WTC11 (cell line): ENCODE measurements around the gene FHL3. TPM values are rescaled to one million over a fixed set of nuclear protein-coding genes. Genes with fewer than 3 reads are reported as not detected.

Experiments used
- ATAC-seq: fragments of 200-7000 bp; cut with Tn5 transposase; 2 replicates; pipeline ENCODE4 v1.10.0; 2021; ENCODE audit warnings: mild to moderate bottlenecking, moderate library complexity
- CTCF ChIA-PET: fragments of 300-600 bp; sonication (Branson Sonifier 250); formaldehyde crosslinking; loops from one replicate; lab custom pipeline; 2021; ENCODE audit warnings: antibody characterized with exemption; lab: Charles Lee
- POLR2A ChIA-PET: fragments of 350-600 bp; sonication (Branson Sonifier 250); formaldehyde crosslinking; loops from one replicate; lab custom pipeline; 2021; ENCODE audit warnings: antibody characterized with exemption; lab: Charles Lee
- DNase-seq: peaks from one replicate; pipeline ENCODE4 v3.0.0; 2021; ENCODE audit warnings: low spot score
- H3K27ac Mint-ChIP-seq: 2 replicates; pipeline ENCODE4 v1.8.0; 2021; ENCODE audit warnings: mixed read lengths
- H3K27me3 Mint-ChIP-seq: 2 replicates; pipeline ENCODE4 v1.8.0; 2021; ENCODE audit warnings: low read depth, mild to moderate bottlenecking, moderate library complexity, mixed read lengths
- H3K36me3 Mint-ChIP-seq: 2 replicates; pipeline ENCODE4 v1.8.0; 2021; ENCODE audit warnings: mixed read lengths
- H3K4me1 Mint-ChIP-seq: 2 replicates; pipeline ENCODE4 v1.8.0; 2022; ENCODE audit warnings: mixed read lengths
- H3K4me3 Mint-ChIP-seq: 2 replicates; pipeline ENCODE4 v1.8.0; 2021; ENCODE audit warnings: mild to moderate bottlenecking, moderate library complexity, mixed read lengths
- H3K9me3 Mint-ChIP-seq: 2 replicates; pipeline ENCODE4 v1.8.0; 2021; ENCODE audit warnings: mixed read lengths
- ARID4B ChIP-seq: sonication (generic); formaldehyde crosslinking; IDR thresholded peaks from 2 replicates; pipeline ENCODE4 v1.8.0; 2023; ENCODE audit warnings: missing genetic modification reagents, mild to moderate bottlenecking, borderline replicate concordance
- CBFB ChIP-seq: sonication (generic); formaldehyde crosslinking; IDR thresholded peaks from 2 replicates; pipeline ENCODE4 v1.8.1; 2022; ENCODE audit warnings: mild to moderate bottlenecking, low read depth, missing genetic modification reagents
- E2F4 ChIP-seq: sonication (generic); formaldehyde crosslinking; IDR thresholded peaks from 2 replicates; pipeline ENCODE4 v1.8.1; 2022; ENCODE audit warnings: low read depth, mild to moderate bottlenecking, moderate library complexity, missing genetic modification reagents, borderline replicate concordance
- EMX1 ChIP-seq: fragments of 250-450 bp; sonication (Bioruptor Pico); IDR thresholded peaks from 2 replicates; pipeline ENCODE4 v1.8.0; 2021; ENCODE audit warnings: mild to moderate bottlenecking
- FOXP1 ChIP-seq: sonication (generic); formaldehyde crosslinking; IDR thresholded peaks from 2 replicates; pipeline ENCODE4 v1.8.0; 2022; ENCODE audit warnings: missing genetic modification reagents, mild to moderate bottlenecking, moderate library complexity, borderline replicate concordance
- GABPB1 ChIP-seq: sonication (generic); formaldehyde crosslinking; IDR thresholded peaks from 2 replicates; pipeline ENCODE4 v1.8.1; 2023; ENCODE audit warnings: mild to moderate bottlenecking, missing genetic modification reagents
- IRF1 ChIP-seq: sonication (generic); formaldehyde crosslinking; IDR thresholded peaks from 2 replicates; pipeline ENCODE4 v1.8.0; 2023; ENCODE audit warnings: missing genetic modification reagents
- JUN ChIP-seq: sonication (generic); formaldehyde crosslinking; IDR thresholded peaks from 2 replicates; pipeline ENCODE4 v1.8.0; 2023; ENCODE audit warnings: mild to moderate bottlenecking, missing genetic modification reagents
- NFE2L1 ChIP-seq: sonication (generic); formaldehyde crosslinking; IDR thresholded peaks from 2 replicates; pipeline ENCODE4 v1.8.1; 2023; ENCODE audit warnings: missing genetic modification reagents
- STAT6 ChIP-seq: sonication (generic); formaldehyde crosslinking; conservative IDR thresholded peaks from 2 replicates; pipeline ENCODE4 v1.8.1; 2023; ENCODE audit warnings: mild to moderate bottlenecking, low read depth, missing genetic modification reagents, moderate library complexity
- ZMAT4 ChIP-seq: fragments of 250-450 bp; sonication (Bioruptor Pico); IDR thresholded peaks from 2 replicates; pipeline ENCODE4 v1.9.0; 2021; ENCODE audit warnings: mild to moderate bottlenecking
- ZNF121 ChIP-seq: sonication (generic); formaldehyde crosslinking; IDR thresholded peaks from 2 replicates; pipeline ENCODE4 v1.8.0; 2023; ENCODE audit warnings: missing genetic modification reagents
- ZNF138 ChIP-seq: sonication (generic); formaldehyde crosslinking; conservative IDR thresholded peaks from 2 replicates; pipeline ENCODE4 v1.8.1; 2022; ENCODE audit warnings: mild to moderate bottlenecking, moderate library complexity, missing genetic modification reagents
- ZNF281 ChIP-seq: sonication (generic); formaldehyde crosslinking; IDR thresholded peaks from 2 replicates; pipeline ENCODE4 v1.8.0; 2023; ENCODE audit warnings: mild to moderate bottlenecking, missing genetic modification reagents
- ZNF416 ChIP-seq: fragments of 250-450 bp; sonication (Bioruptor Pico); IDR thresholded peaks from 2 replicates; pipeline ENCODE4 v1.9.0; 2021; ENCODE audit warnings: mild to moderate bottlenecking, inconsistent platforms
- ZSCAN18 ChIP-seq: fragments of 250-450 bp; sonication (Bioruptor Pico); IDR thresholded peaks from 2 replicates; pipeline ENCODE4 v2.1.2; 2022; ENCODE audit warnings: mild to moderate bottlenecking, moderate library complexity
- total RNA-seq: library from RNA; stranded (reverse); gene quantifications from 3 replicates; pipeline ENCODE4 v1.2.3, GENCODE V29; 2021

Gene FHL3
- total RNA-seq, 1 experiment from 2014 or later, result 34.4 TPM

- Mint-ChIP-seq H3K4me1 (peaks cover 17% of the 10 kb centered on the region), H3K27me3 (no peaks in the 10 kb centered on the region), H3K4me3 (no peak overlapping the region), H3K27ac (no peak overlapping the region), H3K9me3 (no peaks in the 10 kb centered on the region), H3K36me3 (peaks cover 63% of the 10 kb centered on the region)
- no peak for ATAC-seq
- ChIA-PET POLR2A (no interaction called here), CTCF (interaction anchor here (1.0 to 1.6 kb wide), 2 partner anchors 42 to 480 kb away, joined by 4 to 7 read pairs; no protein-coding TSS in a partner anchor)
- no peak for DNase-seq
- TF ChIP-seq ZMAT4 (no peak), CBFB (no peak), ARID4B (CRISPR knock-in tag) (no peak), IRF1 (no peak), GABPB1 (CRISPR knock-in tag) (no peak), JUN (CRISPR knock-in tag) (no peak), ZNF416 (CRISPR knock-in tag) (no peak), ZNF138 (CRISPR knock-in tag) (no peak), E2F4 (CRISPR knock-in tag) (no peak), EMX1 (CRISPR knock-in tag) (no peak), ZNF121 (CRISPR knock-in tag) (no peak), FOXP1 (CRISPR knock-in tag) (no peak), NFE2L1 (CRISPR knock-in tag) (no peak), ZSCAN18 (CRISPR knock-in tag) (no peak), ZNF281 (no peak), STAT6 (CRISPR knock-in tag) (no peak)
- TF ChIP-seq, all 79 proteins: peak for 0
Observed at GRCh38 chr1:38022810-38023209, 17.5 kb upstream of the FHL3 start.
